Natural killer cell (primary cell): Measurements from ENCODE around the gene MPZL1. TPM values are rescaled to one million over a fixed set of nuclear protein-coding genes. Genes with fewer than 3 reads are reported as not detected.

Experiments used
- ATAC-seq, 3 donors: fragments of 150-1000 bp in 2 of 3; fragments of 200-7000 bp in 1 of 3; cut with Tn5 transposase; 1 replicate in 1 of 3; 2 replicates in 2 of 3; pipeline ENCODE4 v1.10.0; 2021; ENCODE audit warnings: mild to moderate bottlenecking in 2 of 3, moderate library complexity in 2 of 3
- DNase-seq, 2 donors: peaks; one replicate each; pipeline versions ENCODE4 v3.0.0 to v3.0.0-alpha.2; 2013 to 2021; ENCODE audit warnings: mixed read lengths in 1 of 2
- H3K27ac ChIP-seq: one replicate; pipeline ENCODE4 v1.5.1; 2013; ENCODE audit warnings: mild to moderate bottlenecking, low read length
- H3K27me3 ChIP-seq: one replicate; pipeline ENCODE4 v1.6.1; 2013; ENCODE audit warnings: low read length; ENCODE audit not compliant: control insufficient read depth, insufficient read depth
- H3K36me3 ChIP-seq: one replicate; pipeline ENCODE4 v1.6.1; 2013; ENCODE audit warnings: low read length; ENCODE audit not compliant: control insufficient read depth, insufficient read depth
- H3K4me1 ChIP-seq: one replicate; pipeline ENCODE4 v1.6.1; 2013; ENCODE audit warnings: low read length; ENCODE audit not compliant: control insufficient read depth, insufficient read depth
- H3K4me3 ChIP-seq: one replicate; pipeline ENCODE4 v1.5.1; 2013; ENCODE audit warnings: low read length
- H3K9me3 ChIP-seq: one replicate; pipeline ENCODE4 v1.6.1; 2013; ENCODE audit warnings: low read length; ENCODE audit not compliant: control insufficient read depth, insufficient read depth
- H3K27ac Mint-ChIP-seq, 2 donors: one replicate each; pipeline ENCODE4 v1.8.0; 2022; ENCODE audit warnings: mild to moderate bottlenecking in 2 of 2, mixed read lengths in 2 of 2, moderate library complexity in 1 of 2
- H3K27me3 Mint-ChIP-seq, 2 donors: one replicate each; pipeline ENCODE4 v1.8.0; 2022; ENCODE audit warnings: low read depth in 2 of 2, mixed read lengths in 2 of 2
- H3K36me3 Mint-ChIP-seq: one replicate; pipeline ENCODE4 v1.8.0; 2022; ENCODE audit warnings: mixed read lengths
- H3K4me1 Mint-ChIP-seq, 2 donors: one replicate each; pipeline ENCODE4 v1.8.0; 2022; ENCODE audit warnings: mixed read lengths in 2 of 2
- H3K4me3 Mint-ChIP-seq: one replicate; pipeline ENCODE4 v1.8.0; 2022; ENCODE audit warnings: mild to moderate bottlenecking, moderate library complexity, mixed read lengths
- H3K9me3 Mint-ChIP-seq, 2 donors: one replicate each; pipeline ENCODE4 v1.8.0; 2022; ENCODE audit warnings: mixed read lengths in 2 of 2
- WGBS: methylation state at CpG from one replicate; pipeline ENCODE4 v1.1.7; 2013; ENCODE audit warnings: missing lambda C conversion rate; ENCODE audit not compliant: insufficient coverage; 5-methylcytosine and 5-hydroxymethylcytosine counted together
- intact Hi-C: fragments of 100-400 bp; cut with micrococcal nuclease; formaldehyde crosslinking; loops from one replicate; pipeline ENCODE4 v1.14.2; 2022
- total RNA-seq, 4 donors: library from RNA; stranded (reverse); fragments of 120-200 nt in 1 of 4; gene quantifications; one replicate each; pipeline versions ENCODE4 v1.2.3 to v1.2.4, GENCODE V29; 2013 to 2022
- TF ChIP-seq, protein P1 (sequence below): fragments of 200-600 bp; IDR thresholded peaks from one replicate; pipeline ENCODE4 v1.8.0; 2022; ENCODE audit warnings: antibody characterized with exemption

Gene MPZL1
- total RNA-seq, 3 donors from 2014 or later (not counting 1 experiment from before 2014, with no cell fraction given) = 3.4 to 4.6 (median 4.0) TPM

DNA sequence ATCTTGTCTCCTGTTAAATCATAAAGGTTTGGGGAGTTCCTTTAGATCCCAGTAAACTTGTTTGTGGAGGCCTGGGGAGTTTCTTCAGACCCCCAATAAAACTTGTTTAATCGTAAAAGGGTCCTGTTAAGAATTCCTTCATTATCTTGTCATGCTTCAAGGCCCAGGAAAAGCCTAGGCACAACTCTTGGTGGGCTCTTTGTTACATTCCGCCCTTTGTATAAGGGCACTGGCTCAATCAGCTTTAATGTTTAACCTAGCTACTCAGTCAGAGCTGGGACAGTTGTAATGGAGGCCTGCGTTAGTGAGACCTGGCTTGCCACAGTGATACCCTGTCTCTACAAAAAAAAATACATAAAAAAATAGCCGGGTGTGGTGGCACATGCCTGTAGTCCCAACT lies 77.2 kb downstream of the MPZL1 start:
- Histone ChIP-seq H3K4me3 (no peak overlapping the region), H3K27me3 (no peaks in the 10 kb centered on the region), H3K4me1 (peaks cover 6% of the 10 kb centered on the region), H3K27ac (no peak overlapping the region), H3K36me3 (no peaks in the 10 kb centered on the region), H3K9me3 (no peaks in the 10 kb centered on the region)
- 93% methylated on average over 4 of the region's 4 CpGs for WGBS
- Mint-ChIP-seq H3K4me3 (no peak overlapping the region), H3K4me1 (peaks cover 5 to 7% of the 10 kb centered on the region in 2 donors), H3K36me3 (no peaks in the 10 kb centered on the region), H3K27me3 (no peaks in the 10 kb centered on the region), H3K27ac (no peak overlapping the region), H3K9me3 (no peaks in the 10 kb centered on the region)
- ATAC-seq (no peak), DNase-seq (no peak)
- intact Hi-C loops = no loop called here
- TF ChIP-seq, protein P1, sequence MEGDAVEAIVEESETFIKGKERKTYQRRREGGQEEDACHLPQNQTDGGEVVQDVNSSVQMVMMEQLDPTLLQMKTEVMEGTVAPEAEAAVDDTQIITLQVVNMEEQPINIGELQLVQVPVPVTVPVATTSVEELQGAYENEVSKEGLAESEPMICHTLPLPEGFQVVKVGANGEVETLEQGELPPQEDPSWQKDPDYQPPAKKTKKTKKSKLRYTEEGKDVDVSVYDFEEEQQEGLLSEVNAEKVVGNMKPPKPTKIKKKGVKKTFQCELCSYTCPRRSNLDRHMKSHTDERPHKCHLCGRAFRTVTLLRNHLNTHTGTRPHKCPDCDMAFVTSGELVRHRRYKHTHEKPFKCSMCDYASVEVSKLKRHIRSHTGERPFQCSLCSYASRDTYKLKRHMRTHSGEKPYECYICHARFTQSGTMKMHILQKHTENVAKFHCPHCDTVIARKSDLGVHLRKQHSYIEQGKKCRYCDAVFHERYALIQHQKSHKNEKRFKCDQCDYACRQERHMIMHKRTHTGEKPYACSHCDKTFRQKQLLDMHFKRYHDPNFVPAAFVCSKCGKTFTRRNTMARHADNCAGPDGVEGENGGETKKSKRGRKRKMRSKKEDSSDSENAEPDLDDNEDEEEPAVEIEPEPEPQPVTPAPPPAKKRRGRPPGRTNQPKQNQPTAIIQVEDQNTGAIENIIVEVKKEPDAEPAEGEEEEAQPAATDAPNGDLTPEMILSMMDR = no peak

DNA sequence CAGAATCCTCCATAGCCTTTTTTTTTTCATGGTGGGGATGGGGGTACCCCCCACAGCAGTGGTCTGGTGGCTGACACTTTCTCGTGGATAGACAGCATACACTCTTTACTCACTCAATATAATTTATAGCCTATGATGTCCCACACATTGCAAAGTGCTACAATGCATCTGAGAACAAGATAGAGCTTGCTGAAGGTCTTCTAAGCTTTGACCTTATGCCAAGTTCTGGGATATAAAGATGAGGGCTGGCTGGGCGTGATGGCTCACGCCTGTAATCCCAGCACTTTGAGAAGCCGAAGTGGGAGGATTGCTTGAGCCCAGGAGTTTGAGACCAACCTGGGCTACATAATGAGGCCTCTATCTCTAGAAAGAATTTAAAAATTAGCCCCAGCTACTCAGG lies 78.0 kb downstream of the MPZL1 start:
- H3K36me3 ChIP-seq = no peaks in the 10 kb centered on the region
- no peak overlapping the region for H3K27ac ChIP-seq
- H3K27ac Mint-ChIP-seq = no peak overlapping the region
- TF ChIP-seq, protein P1 = no peak
- no peaks in the 10 kb centered on the region for H3K36me3 Mint-ChIP-seq
- intact Hi-C loops = no loop called here
- DNase-seq (no peak), ATAC-seq (no peak)
- H3K4me3 ChIP-seq = no peak overlapping the region
- H3K9me3 Mint-ChIP-seq = no peaks in the 10 kb centered on the region
- 72% methylated on average over 4 of the region's 4 CpGs for WGBS
- H3K4me1 Mint-ChIP-seq = peaks cover 7 to 15% of the 10 kb centered on the region in 2 donors
- H3K4me3 Mint-ChIP-seq = no peak overlapping the region
- H3K4me1 ChIP-seq = peaks cover 8% of the 10 kb centered on the region
- no peaks in the 10 kb centered on the region for H3K27me3 ChIP-seq
- no peaks in the 10 kb centered on the region for H3K27me3 Mint-ChIP-seq
- no peaks in the 10 kb centered on the region for H3K9me3 ChIP-seq

GRCh38 chr1:167800251-167800650 lies 78.5 kb downstream of the MPZL1 start:
- TF ChIP-seq, protein P1 = no peak
- no peaks in the 10 kb centered on the region for H3K36me3 Mint-ChIP-seq
- no peaks in the 10 kb centered on the region for H3K9me3 Mint-ChIP-seq
- peaks cover 12 to 20% of the 10 kb centered on the region in 2 donors for H3K4me1 Mint-ChIP-seq
- H3K27ac Mint-ChIP-seq = no peak overlapping the region
- ATAC-seq = no peak
- no peak overlapping the region for H3K4me3 ChIP-seq
- H3K4me1 ChIP-seq = peaks cover 13% of the 10 kb centered on the region
- no peak overlapping the region for H3K4me3 Mint-ChIP-seq
- no peaks in the 10 kb centered on the region for H3K27me3 Mint-ChIP-seq
- no peaks in the 10 kb centered on the region for H3K36me3 ChIP-seq
- intact Hi-C loops = no loop called here
- no peaks in the 10 kb centered on the region for H3K27me3 ChIP-seq
- 82% methylated on average over 3 of the region's 3 CpGs for WGBS
- no peak overlapping the region for H3K27ac ChIP-seq
- no peaks in the 10 kb centered on the region for H3K9me3 ChIP-seq
- no peak for DNase-seq

DNA sequence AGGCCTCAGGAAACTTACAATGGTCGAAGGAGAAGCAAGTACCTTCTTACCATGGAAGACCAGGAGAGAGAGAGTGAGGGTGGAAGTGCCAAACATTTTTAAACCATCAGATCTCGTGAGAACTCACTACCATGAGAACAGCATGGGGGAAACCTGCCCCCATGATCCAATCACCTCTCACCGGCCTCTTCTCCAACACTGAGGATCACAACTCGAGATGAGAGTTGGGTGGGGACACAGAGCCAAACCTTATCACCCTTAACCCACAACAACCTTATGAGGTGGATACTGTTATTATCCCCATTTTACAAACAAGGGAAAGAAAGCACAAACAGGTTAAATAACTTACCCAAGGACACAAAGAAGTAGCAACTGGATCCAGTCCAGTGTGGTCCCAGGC lies 80.5 kb downstream of the MPZL1 start:
- Histone ChIP-seq H3K36me3 (no peaks in the 10 kb centered on the region), H3K27me3 (no peaks in the 10 kb centered on the region), H3K9me3 (no peaks in the 10 kb centered on the region), H3K4me3 (no peak overlapping the region), H3K4me1 (peaks cover 17% of the 10 kb centered on the region), H3K27ac (no peak overlapping the region)
- H3K9me3 Mint-ChIP-seq = no peaks in the 10 kb centered on the region
- no peak overlapping the region for H3K27ac Mint-ChIP-seq
- no peak overlapping the region for H3K4me3 Mint-ChIP-seq
- peaks cover 15 to 23% of the 10 kb centered on the region in 2 donors for H3K4me1 Mint-ChIP-seq
- 100% methylated on average over 2 of the region's 4 CpGs for WGBS
- TF ChIP-seq, protein P1 = no peak
- no peaks in the 10 kb centered on the region for H3K27me3 Mint-ChIP-seq
- DNase-seq (no peak), ATAC-seq (no peak)
- no peaks in the 10 kb centered on the region for H3K36me3 Mint-ChIP-seq
- intact Hi-C loops = no loop called here
